K562 (cell line): Measurements from ENCODE around the gene PTPN1. TPM values are rescaled to one million over a fixed set of nuclear protein-coding genes. Genes with fewer than 3 reads are reported as not detected.

ENCODE experiments used
- ARID3A ChIP-seq: IDR thresholded peaks from 2 replicates; pipeline ENCODE4 v1.6.1; 2012; ENCODE audit warnings: low read depth, low read length, improper control_type of control experiment, borderline replicate concordance
- JUN ChIP-seq, 2 experiments: sonication (generic) in 1 of 2; formaldehyde crosslinking in 1 of 2; IDR thresholded peaks; 2 replicates each; pipeline versions ENCODE4 v1.6.1 to v1.8.0; 2012 to 2022; ENCODE audit warnings: borderline replicate concordance in 2 of 2, mild to moderate bottlenecking in 2 of 2, improper control_type of control experiment in 1 of 2, low read depth in 1 of 2, low read length in 1 of 2, missing genetic modification reagents in 1 of 2
- KDM1A ChIP-seq, 2 experiments: fragments of 450-650 bp; IDR thresholded peaks; 2 replicates each; pipeline ENCODE4 v1.6.1; 2016; ENCODE audit warnings: mild to moderate bottlenecking in 2 of 2
- RB1 ChIP-seq: fragments of 450-650 bp; IDR thresholded peaks from 2 replicates; pipeline ENCODE4 v1.6.1; 2017; ENCODE audit warnings: low read depth, mild to moderate bottlenecking
- RBM17 ChIP-seq: fragments of 200-400 bp; formaldehyde crosslinking; IDR thresholded peaks from 2 replicates; pipeline ENCODE4 v1.6.1; 2017; ENCODE audit warnings: low read depth, mild to moderate bottlenecking, low read length, borderline replicate concordance
- SETDB1 ChIP-seq: IDR thresholded peaks from one replicate; pipeline ENCODE4 v1.6.1; 2012; ENCODE audit warnings: low read length, control low read depth, inconsistent platforms
- XRCC5 ChIP-seq: fragments of 200-400 bp; formaldehyde crosslinking; IDR thresholded peaks from 2 replicates; pipeline ENCODE4 v1.6.1; 2017; ENCODE audit warnings: low read depth, mild to moderate bottlenecking, low read length
- ZBTB11 ChIP-seq, 3 experiments: fragments of 200-800 bp in 1 of 3; fragments of 250-450 bp in 1 of 3; fragments of 450-650 bp in 1 of 3; sonication (Bioruptor Pico) in 1 of 3; sonication (Bioruptor generic) in 1 of 3; formaldehyde crosslinking in 1 of 3; IDR thresholded peaks; 2 replicates each; pipeline versions ENCODE4 v1.6.1 to v1.8.0; 2016 to 2022; ENCODE audit warnings: mild to moderate bottlenecking in 2 of 3, missing genetic modification characterization in 2 of 3, missing compliant biosample characterization in 1 of 3, moderate library complexity in 1 of 3
- ZFX ChIP-seq: sonication (generic); formaldehyde crosslinking; IDR thresholded peaks from 2 replicates; pipeline ENCODE4 v1.8.0; 2022; ENCODE audit warnings: mild to moderate bottlenecking, missing genetic modification reagents, moderate library complexity
- polyA plus RNA-seq, 8 experiments: library from polyadenylated mRNA; depleted of rRNA in 4 of 8; stranded (reverse) in 5 of 8; unstranded in 3 of 8; fragments of >200 nt; fragmentation: Nextera tagmentation in 2 of 8; fragmentation: Illumina TruSeq in 1 of 8; extraction: Ambion mirVana in 2 of 8; extraction: Trizol in 1 of 8; gene quantifications; 2 replicates each; pipeline versions ENCODE4 v1.2.1 to v1.2.3, GENCODE V29; 2011 to 2014; ENCODE audit warnings: inconsistent platforms in 1 of 8, missing spikeins in 1 of 8
- total RNA-seq, 7 experiments: library from RNA; depleted of rRNA in 6 of 7; stranded (reverse); fragments of >200 nt in 6 of 7; fragmentation: Illumina TruSeq in 2 of 7; extraction: Trizol in 2 of 7; gene quantifications; 2 replicates each; pipeline versions ENCODE4 v1.2.1 to v1.2.3, GENCODE V29; 2011 to 2021; ENCODE audit warnings: low replicate concordance in 1 of 7
- TF ChIP-seq, protein P1 (sequence below): fragments of 250-450 bp; sonication (Bioruptor Pico); IDR thresholded peaks from 2 replicates; pipeline ENCODE4 v1.5.0; 2020; ENCODE audit warnings: mild to moderate bottlenecking, borderline replicate concordance

The PTPN1 gene
- total and polyA plus RNA-seq, 9 of the 15 experiments (the other 6 are each of a cell fraction or from before 2014, with no cell fraction given), result 11.0 to 85.3 (median 54.0) TPM

DNA sequence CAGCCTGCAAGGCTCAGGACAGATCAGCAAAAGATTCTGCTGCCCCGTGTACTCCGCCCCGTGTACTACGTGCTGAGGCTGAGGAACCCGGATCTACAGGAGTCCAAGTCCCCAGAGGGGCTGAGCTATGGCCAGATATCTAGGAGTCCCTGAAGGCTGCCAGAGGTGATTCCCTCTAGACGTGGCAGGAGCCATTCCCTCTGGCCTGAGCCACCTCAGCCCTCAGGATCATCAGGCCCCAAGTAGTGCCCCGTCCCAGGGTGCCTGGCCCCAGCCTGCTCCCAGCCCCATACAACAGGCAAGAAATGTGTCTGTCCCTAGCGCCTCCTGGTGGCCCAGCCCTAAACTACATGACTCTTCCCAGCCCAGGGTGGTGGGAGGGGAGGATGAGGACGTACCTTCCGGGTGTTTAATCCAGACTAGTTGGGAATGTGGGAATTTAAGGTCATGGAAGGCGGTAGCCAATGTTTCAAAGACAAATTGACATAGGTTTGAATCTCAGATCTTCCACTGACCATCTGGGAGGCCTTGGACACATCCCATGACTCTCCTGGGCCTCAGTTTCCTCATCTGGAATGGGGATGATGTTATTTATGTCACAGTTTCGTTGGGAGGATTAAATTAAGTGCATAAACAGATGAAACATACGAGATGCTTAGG, 49.4 kb upstream of the PTPN1 start (continued):
- peak; percentile 44; the same call in 1 of the 2 replicates for TF ChIP-seq JUN (IDR thresholded peaks at IDR 0.05; ENCODE audit: borderline replicate concordance, low read depth, low read length)
- TF ChIP-seq JUN (CRISPR knock-in tag; IDR thresholded peaks at IDR 0.05; ENCODE audit: borderline replicate concordance), result no peak
- no peak for TF ChIP-seq RBM17
- peak; percentile 83; the same call in 1 of the 2 replicates for TF ChIP-seq XRCC5
- TF ChIP-seq KDM1A (IDR thresholded peaks at IDR 0.05), result peak in 1 of 2 experiments; percentile 93; a peak in 2 of 4 replicates
- TF ChIP-seq, protein P1, sequence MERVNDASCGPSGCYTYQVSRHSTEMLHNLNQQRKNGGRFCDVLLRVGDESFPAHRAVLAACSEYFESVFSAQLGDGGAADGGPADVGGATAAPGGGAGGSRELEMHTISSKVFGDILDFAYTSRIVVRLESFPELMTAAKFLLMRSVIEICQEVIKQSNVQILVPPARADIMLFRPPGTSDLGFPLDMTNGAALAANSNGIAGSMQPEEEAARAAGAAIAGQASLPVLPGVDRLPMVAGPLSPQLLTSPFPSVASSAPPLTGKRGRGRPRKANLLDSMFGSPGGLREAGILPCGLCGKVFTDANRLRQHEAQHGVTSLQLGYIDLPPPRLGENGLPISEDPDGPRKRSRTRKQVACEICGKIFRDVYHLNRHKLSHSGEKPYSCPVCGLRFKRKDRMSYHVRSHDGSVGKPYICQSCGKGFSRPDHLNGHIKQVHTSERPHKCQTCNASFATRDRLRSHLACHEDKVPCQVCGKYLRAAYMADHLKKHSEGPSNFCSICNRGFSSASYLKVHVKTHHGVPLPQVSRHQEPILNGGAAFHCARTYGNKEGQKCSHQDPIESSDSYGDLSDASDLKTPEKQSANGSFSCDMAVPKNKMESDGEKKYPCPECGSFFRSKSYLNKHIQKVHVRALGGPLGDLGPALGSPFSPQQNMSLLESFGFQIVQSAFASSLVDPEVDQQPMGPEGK (CRISPR knock-in tag), result no peak
- TF ChIP-seq SETDB1, result no peak
- peak in 1 of 3 experiments; percentile 11; a peak in 1 of 6 replicates for TF ChIP-seq ZBTB11 (CRISPR knock-in tag; IDR thresholded peaks at IDR 0.05)
- TF ChIP-seq RB1, result peak; percentile 71; the same call in 1 of the 2 replicates
- TF ChIP-seq ARID3A, result no peak
- peak; percentile 33; the same call in 1 of the 2 replicates for TF ChIP-seq ZFX (CRISPR knock-in tag)
